WTC11 (cell line): ENCODE data around the gene TSPAN32.

ENCODE experiments used
- CREB1 ChIP-seq: sonication (generic); formaldehyde crosslinking; IDR thresholded peaks from 2 replicates; pipeline ENCODE4 v1.8.0; 2023; ENCODE audit warnings: mild to moderate bottlenecking, missing genetic modification reagents
- CTCF ChIP-seq: fragments of 200-600 bp; IDR thresholded peaks from 2 replicates; pipeline ENCODE4 v1.8.0; 2022; ENCODE audit warnings: antibody characterized with exemption
- ELF4 ChIP-seq: sonication (generic); formaldehyde crosslinking; IDR thresholded peaks from 2 replicates; pipeline ENCODE4 v1.8.1; 2022; ENCODE audit warnings: low read depth, mild to moderate bottlenecking, moderate library complexity, missing genetic modification reagents
- ESRRA ChIP-seq: sonication (generic); formaldehyde crosslinking; IDR thresholded peaks from 2 replicates; pipeline ENCODE4 v1.8.1; 2022; ENCODE audit warnings: mild to moderate bottlenecking, missing genetic modification reagents, borderline replicate concordance
- GABPB1 ChIP-seq: sonication (generic); formaldehyde crosslinking; IDR thresholded peaks from 2 replicates; pipeline ENCODE4 v1.8.1; 2023; ENCODE audit warnings: mild to moderate bottlenecking, missing genetic modification reagents
- IRF1 ChIP-seq: sonication (generic); formaldehyde crosslinking; IDR thresholded peaks from 2 replicates; pipeline ENCODE4 v1.8.0; 2023; ENCODE audit warnings: missing genetic modification reagents
- MYBL2 ChIP-seq: sonication (generic); formaldehyde crosslinking; IDR thresholded peaks from 2 replicates; pipeline ENCODE4 v1.8.1; 2023; ENCODE audit warnings: mild to moderate bottlenecking, moderate library complexity, missing genetic modification reagents
- USF2 ChIP-seq: sonication (generic); formaldehyde crosslinking; IDR thresholded peaks from 2 replicates; pipeline ENCODE4 v1.8.1; 2023; ENCODE audit warnings: mild to moderate bottlenecking, missing genetic modification reagents, moderate library complexity
- TF ChIP-seq, protein P1 (sequence below): sonication (generic); formaldehyde crosslinking; IDR thresholded peaks from 2 replicates; pipeline ENCODE4 v1.8.0; 2022; ENCODE audit warnings: mild to moderate bottlenecking, missing genetic modification reagents

DNA sequence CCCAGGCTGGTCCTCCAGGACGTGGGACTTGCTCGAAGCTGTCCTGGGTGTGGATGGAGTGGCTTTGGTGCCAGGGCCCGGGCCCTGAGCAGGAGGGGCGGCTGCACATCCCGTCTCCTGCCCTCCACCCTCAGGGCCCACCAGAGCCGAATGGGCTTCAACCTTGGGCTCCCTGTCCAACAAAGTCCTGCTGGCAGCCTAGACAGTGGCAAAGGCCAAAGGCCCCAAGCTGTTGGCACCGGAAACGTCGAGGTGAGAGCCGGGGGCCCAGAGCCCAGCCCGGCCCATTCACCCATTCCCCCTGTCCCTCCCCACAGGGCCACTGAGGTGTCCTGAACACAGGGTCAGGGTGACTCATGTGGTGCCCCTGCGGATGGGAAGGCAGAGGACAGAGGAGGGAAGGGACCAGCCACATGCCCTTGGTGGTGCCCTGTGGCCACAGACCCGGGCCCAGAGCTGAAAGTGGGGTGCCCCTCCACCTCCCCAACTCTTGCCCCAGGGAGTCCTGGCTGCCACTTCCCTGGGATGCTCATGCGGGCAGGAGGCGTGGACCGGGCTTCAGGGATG lies 9.1 kb downstream of the TSPAN32 start:
- TF ChIP-seq CTCF, result no peak
- no peak for TF ChIP-seq USF2 (CRISPR knock-in tag)
- no peak for TF ChIP-seq CREB1 (CRISPR knock-in tag)
- TF ChIP-seq IRF1, result no peak
- TF ChIP-seq GABPB1, result no peak
- no peak for TF ChIP-seq ELF4
- TF ChIP-seq, protein P1, sequence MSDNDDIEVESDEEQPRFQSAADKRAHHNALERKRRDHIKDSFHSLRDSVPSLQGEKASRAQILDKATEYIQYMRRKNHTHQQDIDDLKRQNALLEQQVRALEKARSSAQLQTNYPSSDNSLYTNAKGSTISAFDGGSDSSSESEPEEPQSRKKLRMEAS, result no peak
- no peak for TF ChIP-seq ESRRA (CRISPR knock-in tag)
- no peak for TF ChIP-seq MYBL2 (CRISPR knock-in tag)
